ENCODE data around the gene RPSA. TPM values are rescaled to one million over a fixed set of nuclear protein-coding genes. Genes with fewer than 3 reads are reported as not detected.

The RPSA gene
- total RNA-seq, 1 experiment from 2014 or later, result 2,077 TPM

DNA sequence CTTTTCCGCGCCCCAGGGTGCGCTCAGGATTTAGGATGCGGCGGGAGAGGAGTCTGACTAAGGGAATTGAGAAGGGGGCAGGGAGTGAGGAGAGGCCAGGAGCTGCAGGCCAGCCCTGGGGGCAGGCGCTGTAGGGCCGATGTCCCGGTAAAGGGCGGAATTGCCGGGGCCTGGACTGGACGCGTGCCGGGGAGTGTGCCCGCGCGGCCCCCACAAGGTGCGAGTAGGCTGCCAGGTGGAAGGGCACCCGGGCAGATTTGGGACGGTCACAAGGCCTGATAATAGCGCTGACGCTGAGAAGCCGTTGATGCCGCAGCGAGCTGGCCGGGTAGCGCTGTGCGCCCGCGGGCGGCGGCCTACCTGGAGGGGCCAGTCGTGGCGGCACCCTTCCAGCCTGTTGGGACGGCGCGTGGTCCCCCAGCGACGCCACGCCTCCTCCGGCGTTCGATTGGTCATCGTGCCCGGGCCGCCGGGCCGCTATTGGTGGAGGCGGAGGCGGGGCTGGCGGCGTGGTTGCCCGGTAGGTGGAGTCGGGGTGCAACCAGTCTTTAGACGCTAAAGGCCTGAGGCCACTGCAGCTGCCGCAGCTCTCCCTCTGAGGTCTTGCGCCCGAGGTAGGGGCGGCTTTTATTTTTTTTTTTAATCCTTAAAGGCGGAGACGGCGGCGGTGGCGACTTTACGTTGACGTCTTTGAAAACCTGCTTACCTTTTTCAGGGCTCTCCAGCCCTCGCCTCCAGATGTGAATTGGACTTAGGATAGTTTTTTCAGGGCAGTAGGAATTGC, 22.4 kb upstream of the RPSA start:
- Histone ChIP-seq H4K5ac (ENCODE audit: insufficient read length, low read depth, low read length) (no peak overlapping the region), H3K79me2 (ENCODE audit: insufficient read depth, low read length) (peaks cover 28% of the 10 kb centered on the region; the same call in 1 of the 2 replicates), H4K20me1 (ENCODE audit: control insufficient read depth, insufficient read depth, insufficient read length) (no peaks in the 10 kb centered on the region)

More for the DNA sequence above, 22.4 kb upstream of the RPSA start:
- H3K14ac ChIP-seq (ENCODE audit: insufficient read depth, low read length), result peak overlapping the region; percentile 90
- no peak overlapping the region for H4K8ac ChIP-seq (replicated peaks; ENCODE audit: insufficient read length, low read depth, low read length)
- Mint-ChIP-seq H3K4me1 (peaks cover 17 to 35% of the 10 kb centered on the region in 2 experiments), H3K9me3 (no peaks in the 10 kb centered on the region), H3K27me3 (ENCODE audit: low read depth) (peaks cover 2% of the 10 kb centered on the region; the same call in 1 of the 2 replicates), H3K4me3 (peak overlapping the region; percentile 98), H3K36me3 (ENCODE audit: insufficient read depth in 1 of 3, low read depth in 3 of 3) (peaks cover 0 to 14% (median 3%) of the 10 kb centered on the region in 3 experiments; a peak in 4 of 7 replicates), H3K27ac (peak overlapping the region; percentile 99)
- H3K23ac ChIP-seq (ENCODE audit: insufficient read length, low read depth, low read length), result no peak overlapping the region
- no peak overlapping the region for H2AK5ac ChIP-seq (ENCODE audit: insufficient read length, low read length)
- no CpG with 5 or more reads among the region's 66 CpGs for WGBS (ENCODE audit: extremely low coverage, insufficient read length, low lambda C conversion rate)
- H3K9ac ChIP-seq (ENCODE audit: extremely low read depth, insufficient read length, low read length), result peak overlapping the region; percentile 85
- peak overlapping the region; percentile 54 for H3K27ac ChIP-seq (ENCODE audit: insufficient read length, low read depth, low read length)
- no peaks in the 10 kb centered on the region for H3K4me1 ChIP-seq (ENCODE audit: insufficient read depth, low read length)
- no peak overlapping the region for H2AFZ ChIP-seq (ENCODE audit: low read length)
- H3K18ac ChIP-seq (ENCODE audit: insufficient read length, low read depth, low read length), result peak overlapping the region; percentile 90
- H3K79me1 ChIP-seq (ENCODE audit: insufficient read depth, low read depth, low read length, poor library complexity, severe bottlenecking), result peaks cover 7% of the 10 kb centered on the region
- no peak overlapping the region for H2BK20ac ChIP-seq (ENCODE audit: low read depth, low read length, poor library complexity, severe bottlenecking)
- peak overlapping the region; percentile 24; the same call in 1 of the 2 replicates for H3K4ac ChIP-seq (ENCODE audit: low read depth, low read length)
- TF ChIP-seq, protein P1, sequence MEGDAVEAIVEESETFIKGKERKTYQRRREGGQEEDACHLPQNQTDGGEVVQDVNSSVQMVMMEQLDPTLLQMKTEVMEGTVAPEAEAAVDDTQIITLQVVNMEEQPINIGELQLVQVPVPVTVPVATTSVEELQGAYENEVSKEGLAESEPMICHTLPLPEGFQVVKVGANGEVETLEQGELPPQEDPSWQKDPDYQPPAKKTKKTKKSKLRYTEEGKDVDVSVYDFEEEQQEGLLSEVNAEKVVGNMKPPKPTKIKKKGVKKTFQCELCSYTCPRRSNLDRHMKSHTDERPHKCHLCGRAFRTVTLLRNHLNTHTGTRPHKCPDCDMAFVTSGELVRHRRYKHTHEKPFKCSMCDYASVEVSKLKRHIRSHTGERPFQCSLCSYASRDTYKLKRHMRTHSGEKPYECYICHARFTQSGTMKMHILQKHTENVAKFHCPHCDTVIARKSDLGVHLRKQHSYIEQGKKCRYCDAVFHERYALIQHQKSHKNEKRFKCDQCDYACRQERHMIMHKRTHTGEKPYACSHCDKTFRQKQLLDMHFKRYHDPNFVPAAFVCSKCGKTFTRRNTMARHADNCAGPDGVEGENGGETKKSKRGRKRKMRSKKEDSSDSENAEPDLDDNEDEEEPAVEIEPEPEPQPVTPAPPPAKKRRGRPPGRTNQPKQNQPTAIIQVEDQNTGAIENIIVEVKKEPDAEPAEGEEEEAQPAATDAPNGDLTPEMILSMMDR (conservative IDR thresholded peaks at IDR 0.05), result no peak; the same call in 2 of the 3 replicates
- H3K4me2 ChIP-seq (ENCODE audit: insufficient read depth, insufficient read length, low read length), result peak overlapping the region; percentile 63
- H2BK5ac ChIP-seq (ENCODE audit: insufficient read length, low read length), result no peak overlapping the region
- H2BK15ac ChIP-seq (ENCODE audit: low read depth, low read length), result no peak overlapping the region
- peaks cover 2% of the 10 kb centered on the region for H3K23me2 ChIP-seq (ENCODE audit: insufficient read length, low read depth, low read length, poor library complexity, severe bottlenecking)
- H3K27me3 ChIP-seq (ENCODE audit: insufficient read depth, low read length), result no peaks in the 10 kb centered on the region
- H2BK120ac ChIP-seq (ENCODE audit: low read depth, low read length, poor library complexity, severe bottlenecking), result no peak overlapping the region
- no peak overlapping the region for H3K56ac ChIP-seq (ENCODE audit: insufficient read length, low read depth, low read length)
- DNase-seq, result peak; percentile 97
- H4K91ac ChIP-seq (ENCODE audit: insufficient read length, low read depth, low read length), result peak overlapping the region; percentile 88
- no peaks in the 10 kb centered on the region for H3K9me3 ChIP-seq (ENCODE audit: control insufficient read depth, low read depth, low read length)
- no peak overlapping the region for H2BK12ac ChIP-seq (ENCODE audit: insufficient read length, low read depth, low read length)
- H3T11ph ChIP-seq (ENCODE audit: low read length), result no peak overlapping the region
